PC-3 (cell line): ENCODE results near the gene ZNF423. TPM values are rescaled to one million over a fixed set of nuclear protein-coding genes. Genes with fewer than 3 reads are reported as not detected.

ENCODE experiments used
- ATAC-seq: fragments of 200-7000 bp; cut with Tn5 transposase; 2 replicates; pipeline ENCODE4 v1.9.1; 2020; ENCODE audit warnings: mild to moderate bottlenecking, moderate library complexity
- BruUV-seq: library from RNA; stranded (reverse); fragments of 400-500 nt; replicated peaks from 2 replicates; lab custom pipeline; 2021; lab: Mats Ljungman, UMichigan
- CTCF ChIA-PET: fragments of 300-600 bp; sonication (Branson Sonifier 250); formaldehyde crosslinking; loops from one replicate; lab custom pipeline; 2022; ENCODE audit warnings: antibody characterized with exemption; lab: Charles Lee
- POLR2A ChIA-PET: fragments of 300-600 bp; sonication (Branson Sonifier 250); formaldehyde crosslinking; loops from one replicate; lab custom pipeline; 2022; ENCODE audit warnings: antibody characterized with exemption; ENCODE audit not compliant: unreplicated experiment; lab: Charles Lee
- DNase-seq: peaks from one replicate; pipeline ENCODE4 v3.0.0-alpha.2; 2015
- H2AFZ ChIP-seq: fragments of 300-600 bp; sonication (generic); 2 replicates; pipeline ENCODE4 v1.6.0; 2016; ENCODE audit warnings: antibody characterized with exemption, low read length
- H3F3A ChIP-seq: fragments of 300-600 bp; sonication (generic); one replicate; pipeline ENCODE4 v1.6.0; 2017; ENCODE audit warnings: antibody characterized with exemption, low read length, control low read depth, mild to moderate bottlenecking; ENCODE audit not compliant: unreplicated experiment
- H3K27ac ChIP-seq: fragments of 300-600 bp; sonication (generic); 2 replicates; pipeline ENCODE4 v1.5.1; 2016; ENCODE audit warnings: mild to moderate bottlenecking, low read length
- H3K27me3 ChIP-seq: fragments of 300-600 bp; sonication (generic); 2 replicates; pipeline ENCODE4 v1.6.1; 2016; ENCODE audit warnings: low read length, mixed read lengths
- H3K36me3 ChIP-seq: fragments of 300-600 bp; sonication (generic); 2 replicates; pipeline ENCODE4 v1.6.1; 2016; ENCODE audit warnings: low read depth, mixed run types, low read length, mixed read lengths
- H3K4me1 ChIP-seq: fragments of 300-600 bp; sonication (generic); 2 replicates; pipeline ENCODE4 v1.5.1; 2016; ENCODE audit warnings: low read length; ENCODE audit not compliant: insufficient read depth
- H3K4me2 ChIP-seq: fragments of 300-600 bp; sonication (generic); 2 replicates; pipeline ENCODE4 v1.6.0; 2016; ENCODE audit warnings: low read length
- H3K4me3 ChIP-seq: fragments of 300-600 bp; sonication (generic); 2 replicates; pipeline ENCODE4 v1.5.1; 2016; ENCODE audit warnings: mild to moderate bottlenecking, low read length, mixed read lengths
- H3K79me2 ChIP-seq: fragments of 300-600 bp; sonication (generic); 2 replicates; pipeline ENCODE4 v1.6.1; 2017; ENCODE audit warnings: low read length, mixed read lengths
- H3K9ac ChIP-seq: fragments of 300-600 bp; sonication (generic); 2 replicates; pipeline ENCODE4 v1.6.0; 2016; ENCODE audit warnings: mild to moderate bottlenecking, low read length
- H3K9me2 ChIP-seq: fragments of 300-600 bp; sonication (generic); replicated peaks from 2 replicates; pipeline ENCODE4 v1.6.1; 2016; ENCODE audit warnings: mixed run types, low read length, mixed read lengths
- H3K9me3 ChIP-seq: fragments of 300-600 bp; sonication (generic); 2 replicates; pipeline ENCODE4 v1.6.1; 2016; ENCODE audit warnings: low read length, mixed read lengths
- H4K20me1 ChIP-seq: fragments of 300-600 bp; sonication (generic); 2 replicates; pipeline ENCODE4 v1.6.1; 2016; ENCODE audit warnings: low read length, mixed read lengths
- CTCF ChIP-seq: fragments of 300-600 bp; sonication (generic); conservative IDR thresholded peaks from 2 replicates; pipeline ENCODE4 v1.5.1; 2017; ENCODE audit warnings: antibody characterized with exemption, low read depth, mild to moderate bottlenecking, low read length
- EZH2 ChIP-seq: fragments of 300-600 bp; sonication (generic); IDR thresholded peaks from one replicate; pipeline ENCODE4 v1.6.1; 2017; ENCODE audit warnings: antibody characterized with exemption, mild to moderate bottlenecking, low read length; ENCODE audit not compliant: unreplicated experiment
- EZH2phosphoT487 ChIP-seq: fragments of 300-600 bp; sonication (generic); IDR thresholded peaks from 2 replicates; pipeline ENCODE4 v1.6.1; 2018; ENCODE audit warnings: mild to moderate bottlenecking, antibody characterized with exemption, low read length, borderline replicate concordance
- intact Hi-C: fragments of 100-400 bp; cut with micrococcal nuclease; formaldehyde crosslinking; loops from 2 replicates; pipeline ENCODE4 v1.9.0; 2023
- total RNA-seq: library from RNA; depleted of rRNA; stranded (reverse); fragments of >200 nt; gene quantifications from 2 replicates; pipeline ENCODE4 v1.2.3, GENCODE V29; 2014

Gene ZNF423
- total RNA-seq, 1 experiment from 2014 or later = not detected

GRCh38 chr16:49608779-49609178, 247.1 kb downstream of the ZNF423 start:
- DNase-seq (no peak), ATAC-seq (no peak)
- no peaks in the 10 kb centered on the region for H3K9me2 ChIP-seq
- ChIA-PET CTCF (no interaction called here), POLR2A (no interaction called here)
- H3K27me3 ChIP-seq = peaks cover 17% of the 10 kb centered on the region
- TF ChIP-seq EZH2 (no peak), CTCF (no peak), EZH2phosphoT487 (no peak)
- no peaks in the 10 kb centered on the region for H3K9me3 ChIP-seq
- no peaks in the 10 kb centered on the region for H3K36me3 ChIP-seq
- no peaks in the 10 kb centered on the region for H3K79me2 ChIP-seq
- BruUV-seq = no TSS peak
- H4K20me1 ChIP-seq = no peaks in the 10 kb centered on the region
- no peak overlapping the region for H3K4me2 ChIP-seq
- no peak overlapping the region for H3K9ac ChIP-seq
- no peak overlapping the region for H2AFZ ChIP-seq
- no peaks in the 10 kb centered on the region for H3K4me1 ChIP-seq
- intact Hi-C loops = no loop called here
- no peaks in the 10 kb centered on the region for H3F3A ChIP-seq
- no peak overlapping the region for H3K27ac ChIP-seq
- no peak overlapping the region for H3K4me3 ChIP-seq

GRCh38 chr16:49608098-49608497, 247.8 kb downstream of the ZNF423 start:
- no TSS peak for BruUV-seq
- intact Hi-C loops = no loop called here
- ChIA-PET POLR2A (no interaction called here), CTCF (no interaction called here)
- H3F3A ChIP-seq = no peaks in the 10 kb centered on the region
- no peak for DNase-seq
- no peak overlapping the region for H2AFZ ChIP-seq
- no peaks in the 10 kb centered on the region for H3K4me1 ChIP-seq
- no peak overlapping the region for H3K9ac ChIP-seq
- peaks cover 20% of the 10 kb centered on the region for H3K27me3 ChIP-seq
- H3K79me2 ChIP-seq = no peaks in the 10 kb centered on the region
- no peaks in the 10 kb centered on the region for H4K20me1 ChIP-seq
- no peaks in the 10 kb centered on the region for H3K9me3 ChIP-seq
- no peak for ATAC-seq
- no peaks in the 10 kb centered on the region for H3K9me2 ChIP-seq
- H3K36me3 ChIP-seq = no peaks in the 10 kb centered on the region
- TF ChIP-seq EZH2 (no peak), EZH2phosphoT487 (no peak), CTCF (no peak)
- no peak overlapping the region for H3K4me2 ChIP-seq
- H3K4me3 ChIP-seq = no peak overlapping the region
- H3K27ac ChIP-seq = no peak overlapping the region

- H3K27ac ChIP-seq = no peak overlapping the region
- TF ChIP-seq EZH2 (no peak), EZH2phosphoT487 (no peak), CTCF (no peak)
- no peaks in the 10 kb centered on the region for H3K79me2 ChIP-seq
- intact Hi-C loops = no loop called here
- ChIA-PET POLR2A (no interaction called here), CTCF (no interaction called here)
- peaks cover 43% of the 10 kb centered on the region for H3K27me3 ChIP-seq
- no peaks in the 10 kb centered on the region for H3K4me1 ChIP-seq
- no peak overlapping the region for H2AFZ ChIP-seq
- H3K9me2 ChIP-seq = no peaks in the 10 kb centered on the region
- no peak for ATAC-seq
- no peaks in the 10 kb centered on the region for H3F3A ChIP-seq
- H3K9me3 ChIP-seq = no peaks in the 10 kb centered on the region
- no peaks in the 10 kb centered on the region for H4K20me1 ChIP-seq
- no TSS peak for BruUV-seq
- H3K4me3 ChIP-seq = no peak overlapping the region
- DNase-seq = no peak
- H3K9ac ChIP-seq = no peak overlapping the region
- no peak overlapping the region for H3K4me2 ChIP-seq
- H3K36me3 ChIP-seq = no peaks in the 10 kb centered on the region
Measured at GRCh38 chr16:49605536-49606254, 250.2 kb downstream of the ZNF423 start.
